Chondrocyte (in vitro differentiated cells): ENCODE measurements around the gene DMD. TPM values are rescaled to one million over a fixed set of nuclear protein-coding genes. Genes with fewer than 3 reads are reported as not detected.

Source experiments
- DNase-seq: peaks from one replicate; pipeline ENCODE4 v3.0.0; 2021; ENCODE audit warnings: mixed read lengths, low spot score
- H3K27ac Mint-ChIP-seq: one replicate; pipeline ENCODE4 v1.8.0; 2021; ENCODE audit warnings: mild to moderate bottlenecking, moderate library complexity, mixed read lengths; ENCODE audit not compliant: unreplicated experiment
- H3K27me3 Mint-ChIP-seq: 2 replicates; pipeline ENCODE4 v1.8.0; 2021; ENCODE audit warnings: low read depth, mixed read lengths
- H3K36me3 Mint-ChIP-seq: 2 replicates; pipeline ENCODE4 v1.8.0; 2021; ENCODE audit warnings: low read depth, mixed read lengths
- H3K4me1 Mint-ChIP-seq: 2 replicates; pipeline ENCODE4 v1.8.0; 2021; ENCODE audit warnings: low read depth, mild to moderate bottlenecking, mixed read lengths
- H3K4me3 Mint-ChIP-seq: one replicate; pipeline ENCODE4 v1.8.0; 2021; ENCODE audit warnings: mild to moderate bottlenecking, moderate library complexity, mixed read lengths; ENCODE audit not compliant: unreplicated experiment
- H3K9me3 Mint-ChIP-seq: 2 replicates; pipeline ENCODE4 v1.8.0; 2021; ENCODE audit warnings: low read depth, mixed read lengths
- CTCF ChIP-seq: fragments of 200-600 bp; sonication (generic); IDR thresholded peaks from 2 replicates; pipeline ENCODE4 v1.5.0; 2021; ENCODE audit warnings: antibody characterized with exemption, mild to moderate bottlenecking, moderate library complexity
- total RNA-seq: library from RNA; stranded (reverse); gene quantifications from 3 replicates; pipeline ENCODE4 v1.2.1, GENCODE V29; 2021

DMD gene
- total RNA-seq, 1 donor from 2014 or later: 201 TPM

GRCh38 chrX:31228909-31229308 is 1982.4 kb downstream of the DMD start:
- no peak overlapping the region for H3K4me3 Mint-ChIP-seq
- TF ChIP-seq CTCF: no peak
- peaks cover 6% of the 10 kb centered on the region for H3K9me3 Mint-ChIP-seq
- H3K27me3 Mint-ChIP-seq: no peaks in the 10 kb centered on the region
- no peak for DNase-seq
- peaks cover 42% of the 10 kb centered on the region for H3K4me1 Mint-ChIP-seq
- peak overlapping the region; percentile 71 for H3K27ac Mint-ChIP-seq
- peaks cover 8% of the 10 kb centered on the region for H3K36me3 Mint-ChIP-seq

GRCh38 chrX:31228415-31228832 is 1982.9 kb downstream of the DMD start:
- no peaks in the 10 kb centered on the region for H3K27me3 Mint-ChIP-seq
- H3K4me3 Mint-ChIP-seq: no peak overlapping the region
- TF ChIP-seq CTCF: no peak
- DNase-seq: no peak
- H3K9me3 Mint-ChIP-seq: peaks cover 6% of the 10 kb centered on the region
- H3K36me3 Mint-ChIP-seq: peaks cover 7% of the 10 kb centered on the region
- H3K4me1 Mint-ChIP-seq: peaks cover 39% of the 10 kb centered on the region
- H3K27ac Mint-ChIP-seq: peak overlapping the region; percentile 71

GRCh38 chrX:31227250-31227649 is 1984.1 kb downstream of the DMD start:
- Mint-ChIP-seq H3K4me3 (no peak overlapping the region), H3K36me3 (peaks cover 7% of the 10 kb centered on the region), H3K4me1 (peaks cover 46% of the 10 kb centered on the region), H3K9me3 (peaks cover 6% of the 10 kb centered on the region), H3K27me3 (no peaks in the 10 kb centered on the region), H3K27ac (peak overlapping the region; percentile 75)
- no peak for TF ChIP-seq CTCF
- DNase-seq: no peak

GRCh38 chrX:31225819-31226218 is 1985.5 kb downstream of the DMD start:
- no peaks in the 10 kb centered on the region for H3K27me3 Mint-ChIP-seq

GRCh38 chrX:31224381-31225012 is 1986.9 kb downstream of the DMD start:
- H3K9me3 Mint-ChIP-seq: peaks cover 6% of the 10 kb centered on the region
- H3K4me1 Mint-ChIP-seq: peaks cover 46% of the 10 kb centered on the region
- no peak for DNase-seq

More at GRCh38 chrX:31225819-31226218, 1985.5 kb downstream of the DMD start:
- Mint-ChIP-seq H3K27ac (no peak overlapping the region), H3K4me1 (peaks cover 46% of the 10 kb centered on the region), H3K9me3 (peaks cover 6% of the 10 kb centered on the region), H3K4me3 (no peak overlapping the region), H3K36me3 (peaks cover 7% of the 10 kb centered on the region)
- DNase-seq: no peak
- no peak for TF ChIP-seq CTCF

More at GRCh38 chrX:31224381-31225012, 1986.9 kb downstream of the DMD start:
- Mint-ChIP-seq H3K27ac (peak overlapping the region; percentile 87), H3K36me3 (peaks cover 7% of the 10 kb centered on the region), H3K4me3 (no peak overlapping the region), H3K27me3 (no peaks in the 10 kb centered on the region)
- no peak for TF ChIP-seq CTCF
